Endothelial cell of umbilical vein (primary cell): ENCODE results near the gene CPED1. TPM values are rescaled to one million over a fixed set of nuclear protein-coding genes. Genes with fewer than 3 reads are reported as not detected.

Experiments
- BruUV-seq: library from RNA; stranded (reverse); fragments of 400-500 nt; replicated peaks from 2 replicates; lab custom pipeline; 2021; lab: Mats Ljungman, UMichigan
- CTCF ChIA-PET: fragments of 300-600, 350-600 bp; sonication (Branson Sonifier 250); formaldehyde crosslinking; loops from one replicate; lab custom pipeline; 2021; ENCODE audit warnings: antibody characterized with exemption, inconsistent platforms; lab: Charles Lee
- POLR2A ChIA-PET: fragments of 300-600, 350-600 bp; sonication (Branson Sonifier 250); formaldehyde crosslinking; loops from one replicate; lab custom pipeline; 2021; ENCODE audit warnings: antibody characterized with exemption, inconsistent platforms; lab: Charles Lee
- DNase-seq: peaks from one replicate; pipeline ENCODE4 v3.0.0-alpha.2; 2011; ENCODE audit warnings: low read depth, low spot score
- FAIRE-seq: peaks from 2 replicates; lab custom pipeline; 2011; peaks lifted over from hg19 to GRCh38; lab: Jason Lieb, UNC
- H2AFZ ChIP-seq: 2 replicates; pipeline ENCODE4 v1.6.0; 2012; ENCODE audit warnings: low read depth, low read length, control low read depth, inconsistent platforms
- H3K27ac ChIP-seq: 2 replicates; pipeline ENCODE4 v1.5.1; 2011; ENCODE audit warnings: low read depth, mild to moderate bottlenecking, control low read depth, low read length, moderate library complexity; ENCODE audit not compliant: insufficient read depth
- H3K27me3 ChIP-seq, 2 experiments: 2 replicates each; pipeline versions ENCODE4 v1.6.0 to v1.6.1; 2011; ENCODE audit warnings: low read length in 2 of 2, mixed read lengths in 1 of 2; ENCODE audit not compliant: control insufficient read depth in 2 of 2, insufficient read depth in 2 of 2
- H3K36me3 ChIP-seq, 2 experiments: 2 replicates in 1 of 2; 3 replicates in 1 of 2; pipeline ENCODE4 v1.5.1; 2011; ENCODE audit warnings: low read length in 2 of 2, mild to moderate bottlenecking in 1 of 2, moderate library complexity in 1 of 2; ENCODE audit not compliant: control insufficient read depth in 2 of 2, insufficient read depth in 2 of 2; ENCODE audit errors: extremely low read depth in 1 of 2
- H3K4me1 ChIP-seq: 3 replicates; pipeline ENCODE4 v1.5.1; 2011; ENCODE audit warnings: mild to moderate bottlenecking, low read length; ENCODE audit not compliant: control insufficient read depth, insufficient read depth; ENCODE audit errors: extremely low read depth
- H3K4me2 ChIP-seq: 2 replicates; pipeline ENCODE4 v1.6.1; 2011; ENCODE audit warnings: low read length, control low read depth, mixed read lengths; ENCODE audit not compliant: insufficient read depth
- H3K4me3 ChIP-seq, 3 experiments: fragments of 200-600 bp in 1 of 3; sonication (generic), shearing (Covaris generic) in 1 of 3; replicated peaks in 1 of 3; 2 replicates each; pipeline ENCODE4 v1.5.1; 2011 to 2016; ENCODE audit warnings: control low read depth in 3 of 3, low read length in 3 of 3, mild to moderate bottlenecking in 2 of 3, inconsistent platforms in 1 of 3, low read depth in 1 of 3, moderate library complexity in 1 of 3; ENCODE audit not compliant: insufficient read depth in 1 of 3
- H3K79me2 ChIP-seq: 2 replicates; pipeline ENCODE4 v1.6.0; 2012; ENCODE audit warnings: low read length, inconsistent platforms; ENCODE audit not compliant: control insufficient read depth, insufficient read depth
- H3K9ac ChIP-seq: replicated peaks from 2 replicates; pipeline ENCODE3; 2011; ENCODE audit warnings: low read length, control low read depth; ENCODE audit not compliant: insufficient read depth; ENCODE audit errors: extremely low read depth
- H3K9me1 ChIP-seq: replicated peaks from 3 replicates; pipeline ENCODE4 v1.6.0; 2011; ENCODE audit warnings: mild to moderate bottlenecking, low read length; ENCODE audit not compliant: control insufficient read depth, insufficient read depth; ENCODE audit errors: extremely low read depth
- H3K9me3 ChIP-seq: replicated peaks from 2 replicates; pipeline ENCODE4 v1.5.1; 2012; ENCODE audit warnings: low read length, inconsistent platforms; ENCODE audit not compliant: control insufficient read depth, insufficient read depth
- H4K20me1 ChIP-seq: replicated peaks from 2 replicates; pipeline ENCODE3; 2011; ENCODE audit warnings: mild to moderate bottlenecking, low read length; ENCODE audit not compliant: control insufficient read depth, insufficient read depth; ENCODE audit errors: extremely low read depth
- EZH2 ChIP-seq: IDR thresholded peaks from 2 replicates; pipeline ENCODE4 v1.6.1; 2012; ENCODE audit warnings: borderline replicate concordance, low read depth, mild to moderate bottlenecking, moderate library complexity, low read length, inconsistent platforms; ENCODE audit not compliant: severe bottlenecking
- FOS ChIP-seq: IDR thresholded peaks from 2 replicates; pipeline ENCODE4 v1.6.1; 2011; ENCODE audit warnings: mild to moderate bottlenecking, low read length, moderate library complexity, borderline replicate concordance; ENCODE audit not compliant: insufficient read depth
- GATA2 ChIP-seq: IDR thresholded peaks from 2 replicates; pipeline ENCODE4 v1.7.0; 2011; ENCODE audit warnings: low read depth, mild to moderate bottlenecking, moderate library complexity, mixed read lengths, low read length; ENCODE audit not compliant: insufficient read length, insufficient read depth
- JUN ChIP-seq: IDR thresholded peaks from 2 replicates; pipeline ENCODE4 v1.6.1; 2011; ENCODE audit warnings: borderline replicate concordance, low read depth; ENCODE audit not compliant: insufficient read length, insufficient read depth
- MYC ChIP-seq: IDR thresholded peaks from one replicate; pipeline ENCODE4 v1.6.1; 2011; ENCODE audit warnings: mild to moderate bottlenecking, low read depth, low read length
- POLR2A ChIP-seq: IDR thresholded peaks from 2 replicates; pipeline ENCODE4 v1.6.1; 2012; ENCODE audit warnings: low read depth, mild to moderate bottlenecking, control low read depth, low read length
- POLR2AphosphoS5 ChIP-seq: IDR thresholded peaks from 2 replicates; pipeline ENCODE4 v1.6.1; 2012; ENCODE audit warnings: low read depth, mild to moderate bottlenecking, control low read depth, low read length, moderate library complexity; ENCODE audit not compliant: insufficient read depth
- dilution Hi-C: fragments of 300-500 bp; cut with MboI; formaldehyde crosslinking; loops from one replicate; pipeline ENCODE4 v1.15.0; 2019; ENCODE audit warnings: low sequenced_read_pairs; ENCODE audit not compliant: extremely low pct_ligation_motif_present
- intact Hi-C: fragments of 100-400 bp; cut with micrococcal nuclease; formaldehyde crosslinking; loops from one replicate; pipeline ENCODE4 v1.10.0; 2022
- polyA plus RNA-seq, 4 experiments: library from polyadenylated mRNA; depleted of rRNA in 3 of 4; stranded (reverse) in 3 of 4; unstranded in 1 of 4; fragments of >200 nt; gene quantifications; 2 replicates each; pipeline versions ENCODE4 v1.2.1 to v1.2.3, GENCODE V29; 2011 to 2012; ENCODE audit warnings: missing spikeins in 1 of 4
- total RNA-seq: library from RNA; stranded (reverse); gene quantifications from 2 replicates; pipeline ENCODE4 v1.2.3, GENCODE V29; 2021
- TF ChIP-seq, protein P1 (sequence below): IDR thresholded peaks from 2 replicates; pipeline ENCODE4 v1.6.1; 2011; ENCODE audit not compliant: insufficient read depth, insufficient read length
- TF ChIP-seq, protein P2 (sequence below), 2 donors: IDR thresholded peaks; 1 replicate in 1 of 2; 2 replicates in 1 of 2; pipeline ENCODE4 v1.5.1; 2011; ENCODE audit warnings: low read length in 2 of 2, mild to moderate bottlenecking in 2 of 2, moderate library complexity in 2 of 2, control low read depth in 1 of 2, inconsistent platforms in 1 of 2, low read depth in 1 of 2; ENCODE audit not compliant: insufficient read depth in 1 of 2; ENCODE audit errors: extremely low read depth in 1 of 2

CPED1 gene
- total and polyA plus RNA-seq, 2 donors (not counting 3 experiments of a cell fraction or from before 2014, with no cell fraction given): 0.22 to 3.0 TPM

- no TSS peak for BruUV-seq
- Histone ChIP-seq H3K4me3 (no peak overlapping the region), H3K79me2 (no peaks in the 10 kb centered on the region), H3K27me3 (peaks cover 0 to 3% of the 10 kb centered on the region in 2 experiments), H3K27ac (no peak overlapping the region), H3K36me3 (no peaks in the 10 kb centered on the region), H3K9me3 (no peaks in the 10 kb centered on the region), H3K4me1 (no peaks in the 10 kb centered on the region), H3K9ac (no peak overlapping the region), H4K20me1 (no peaks in the 10 kb centered on the region), H2AFZ (no peak overlapping the region), H3K4me2 (no peak overlapping the region), H3K9me1 (peaks cover 2% of the 10 kb centered on the region)
- DNase-seq (no peak), FAIRE-seq (no peak)
- ChIA-PET POLR2A (no interaction called here), CTCF (interaction anchor here (0.6 to 1.4 kb wide), 2 partner anchors 16 to 464 kb away, joined by 3 read pairs; no protein-coding TSS in a partner anchor)
- TF ChIP-seq GATA2 (no peak), MYC (no peak), FOS (no peak), POLR2AphosphoS5 (no peak), JUN (no peak), POLR2A (no peak), EZH2 (no peak)
- TF ChIP-seq, protein P1, sequence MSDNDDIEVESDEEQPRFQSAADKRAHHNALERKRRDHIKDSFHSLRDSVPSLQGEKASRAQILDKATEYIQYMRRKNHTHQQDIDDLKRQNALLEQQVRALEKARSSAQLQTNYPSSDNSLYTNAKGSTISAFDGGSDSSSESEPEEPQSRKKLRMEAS: no peak
- TF ChIP-seq, protein P2, sequence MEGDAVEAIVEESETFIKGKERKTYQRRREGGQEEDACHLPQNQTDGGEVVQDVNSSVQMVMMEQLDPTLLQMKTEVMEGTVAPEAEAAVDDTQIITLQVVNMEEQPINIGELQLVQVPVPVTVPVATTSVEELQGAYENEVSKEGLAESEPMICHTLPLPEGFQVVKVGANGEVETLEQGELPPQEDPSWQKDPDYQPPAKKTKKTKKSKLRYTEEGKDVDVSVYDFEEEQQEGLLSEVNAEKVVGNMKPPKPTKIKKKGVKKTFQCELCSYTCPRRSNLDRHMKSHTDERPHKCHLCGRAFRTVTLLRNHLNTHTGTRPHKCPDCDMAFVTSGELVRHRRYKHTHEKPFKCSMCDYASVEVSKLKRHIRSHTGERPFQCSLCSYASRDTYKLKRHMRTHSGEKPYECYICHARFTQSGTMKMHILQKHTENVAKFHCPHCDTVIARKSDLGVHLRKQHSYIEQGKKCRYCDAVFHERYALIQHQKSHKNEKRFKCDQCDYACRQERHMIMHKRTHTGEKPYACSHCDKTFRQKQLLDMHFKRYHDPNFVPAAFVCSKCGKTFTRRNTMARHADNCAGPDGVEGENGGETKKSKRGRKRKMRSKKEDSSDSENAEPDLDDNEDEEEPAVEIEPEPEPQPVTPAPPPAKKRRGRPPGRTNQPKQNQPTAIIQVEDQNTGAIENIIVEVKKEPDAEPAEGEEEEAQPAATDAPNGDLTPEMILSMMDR (IDR thresholded peaks at IDR 0.05; ENCODE audit: extremely low read depth in 1 of 2, insufficient read depth in 1 of 2, low read depth in 1 of 2, low read length in 2 of 2): no peak
- dilution Hi-C loops (no loop called here), intact Hi-C loops (no loop called here)
Measured at GRCh38 chr7:121196286-121196685, 207.8 kb downstream of the CPED1 start.
